ENCODE data around the gene USP47.

DNA sequence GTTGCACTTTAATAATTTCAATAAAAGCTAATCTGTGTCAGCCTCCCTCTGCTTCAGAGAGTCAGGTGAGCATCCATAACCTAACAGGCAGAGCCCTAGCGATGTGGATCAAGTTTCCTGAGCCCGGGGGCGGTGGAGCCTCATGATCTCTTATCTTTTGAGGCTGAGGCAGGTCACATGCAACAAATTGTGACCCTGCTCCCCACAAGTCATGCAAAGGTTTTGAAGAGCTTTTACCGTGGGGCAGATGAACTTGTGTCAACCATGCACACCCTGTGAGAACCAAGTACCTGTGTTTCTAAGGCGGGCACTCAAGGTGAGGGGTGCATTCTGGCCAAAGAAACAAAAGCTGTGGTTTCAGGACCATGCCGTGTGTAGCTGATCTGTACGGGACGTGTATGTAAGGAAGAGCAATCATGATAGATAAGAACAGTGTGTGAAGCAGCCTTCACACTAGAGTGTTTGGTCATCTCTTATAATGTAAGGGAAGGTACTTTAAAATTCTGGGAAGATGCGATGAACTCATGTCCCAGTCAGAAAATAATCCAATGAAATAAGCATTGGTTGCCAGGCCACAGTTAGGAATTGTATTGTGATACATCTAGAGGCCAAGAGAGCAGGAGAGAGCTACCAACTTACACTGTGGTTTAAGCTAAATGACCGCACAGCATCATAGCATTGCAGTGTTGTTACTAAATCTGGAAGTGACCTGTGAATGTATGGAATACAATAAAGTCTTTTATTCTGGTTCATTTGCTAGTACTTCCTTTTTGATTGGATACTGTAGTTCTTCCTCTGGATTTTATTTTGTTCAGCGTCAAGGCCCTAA is 116.8 kb downstream of the USP47 start:
- TF ChIP-seq, protein P1, sequence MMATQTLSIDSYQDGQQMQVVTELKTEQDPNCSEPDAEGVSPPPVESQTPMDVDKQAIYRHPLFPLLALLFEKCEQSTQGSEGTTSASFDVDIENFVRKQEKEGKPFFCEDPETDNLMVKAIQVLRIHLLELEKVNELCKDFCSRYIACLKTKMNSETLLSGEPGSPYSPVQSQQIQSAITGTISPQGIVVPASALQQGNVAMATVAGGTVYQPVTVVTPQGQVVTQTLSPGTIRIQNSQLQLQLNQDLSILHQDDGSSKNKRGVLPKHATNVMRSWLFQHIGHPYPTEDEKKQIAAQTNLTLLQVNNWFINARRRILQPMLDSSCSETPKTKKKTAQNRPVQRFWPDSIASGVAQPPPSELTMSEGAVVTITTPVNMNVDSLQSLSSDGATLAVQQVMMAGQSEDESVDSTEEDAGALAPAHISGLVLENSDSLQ (IDR thresholded peaks at IDR 0.05), result no peak
- TF ChIP-seq NFRKB (IDR thresholded peaks at IDR 0.05) (no peak), SP1 (IDR thresholded peaks at IDR 0.05) (no peak), ELF4 (IDR thresholded peaks at IDR 0.05) (no peak), ZNF384 (IDR thresholded peaks at IDR 0.05) (no peak), SUZ12 (IDR thresholded peaks at IDR 0.05) (no peak), FOXK2 (IDR thresholded peaks at IDR 0.05) (no peak), BHLHE40 (IDR thresholded peaks at IDR 0.05; ENCODE audit: borderline replicate concordance) (no peak), ARNT (IDR thresholded peaks at IDR 0.05) (no peak), CTBP1 (IDR thresholded peaks at IDR 0.05; ENCODE audit: borderline replicate concordance) (no peak)
